IPS-20b (cell line): Measurements from ENCODE around the gene ACAD10.
"Not testable (repeated sequence)": the region's sequence is repeated elsewhere in the genome, so short reads cannot be mapped to it uniquely, and the experiment has no call there.

Experiments
- H3K27ac ChIP-seq: one replicate; pipeline ENCODE4 v1.5.1; 2013; ENCODE audit warnings: low read length
- H3K27me3 ChIP-seq: 2 replicates; pipeline ENCODE4 v1.6.1; 2013; ENCODE audit warnings: mild to moderate bottlenecking, low read length, inconsistent platforms; ENCODE audit not compliant: insufficient read depth
- H3K36me3 ChIP-seq: 2 replicates; pipeline ENCODE4 v1.6.1; 2013; ENCODE audit warnings: low read depth, mild to moderate bottlenecking, inconsistent platforms, low read length, moderate library complexity; ENCODE audit not compliant: insufficient read depth
- H3K4me1 ChIP-seq: 2 replicates; pipeline ENCODE4 v1.6.1; 2013; ENCODE audit warnings: mild to moderate bottlenecking, control low read depth, inconsistent platforms, low read length, moderate library complexity; ENCODE audit not compliant: insufficient read depth
- H3K4me3 ChIP-seq: 2 replicates; pipeline ENCODE4 v1.5.1; 2013; ENCODE audit warnings: mild to moderate bottlenecking, low read length, inconsistent platforms
- H3K9ac ChIP-seq: 2 replicates; pipeline ENCODE4 v1.6.1; 2013; ENCODE audit warnings: low read depth, mild to moderate bottlenecking, inconsistent platforms, low read length, moderate library complexity
- H3K9me3 ChIP-seq: 2 replicates; pipeline ENCODE4 v1.6.1; 2013; ENCODE audit warnings: mild to moderate bottlenecking, low read depth, low read length, inconsistent platforms; ENCODE audit not compliant: insufficient read depth

The ACAD10 gene

DNA sequence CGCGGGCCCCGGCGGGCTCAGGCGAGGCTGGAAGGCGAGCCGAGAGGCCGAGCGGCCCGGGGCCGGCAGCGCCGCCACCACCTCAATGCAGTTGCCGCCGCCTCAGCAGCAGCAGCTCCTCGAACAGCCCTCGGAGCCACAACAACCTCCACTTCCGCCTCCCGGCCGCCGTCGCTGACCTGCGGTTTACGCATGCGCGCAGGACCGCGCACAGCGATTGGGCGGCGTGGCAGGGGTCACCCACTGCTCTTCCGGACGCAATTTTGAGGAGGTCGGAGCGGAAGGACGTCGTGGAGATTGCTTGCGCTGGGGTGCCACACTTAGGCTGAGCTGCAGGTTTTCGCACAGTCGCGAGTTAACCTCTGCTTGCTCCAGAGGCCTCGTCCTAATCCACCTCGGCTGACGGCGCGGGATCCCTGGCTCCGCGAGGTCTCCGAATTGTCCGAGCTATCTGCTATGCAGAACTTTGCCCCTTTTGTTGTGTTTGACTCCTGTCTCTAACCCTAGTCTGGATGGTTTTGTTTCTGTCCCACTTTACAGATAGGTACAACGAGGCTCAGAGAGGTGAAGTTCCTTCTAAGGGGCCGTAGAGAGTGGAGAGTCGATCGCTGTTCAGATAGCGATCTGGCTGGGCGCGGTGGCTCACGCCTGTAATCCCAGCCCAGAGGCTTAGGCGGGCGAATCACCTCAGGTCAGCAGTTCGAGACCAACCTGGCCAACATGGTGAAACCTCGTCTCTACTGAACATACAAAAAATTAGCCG, at the start of gene ACAD10, which contains the start of gene BRAP:
ACAD10 (plus strand) TSS at position 243 of the 763 bp plus-strand sequence. CDS start 6,657 bp downstream, outside the sequence.
BRAP (minus strand) TSS at position 146 of the 763 bp plus-strand sequence. CDS start 164 bp downstream, outside the sequence.
- Histone ChIP-seq H3K4me1 (peaks cover 3% of the 10 kb centered on the region; the same call in 1 of the 2 replicates), H3K36me3 (peaks cover 24% of the 10 kb centered on the region), H3K27me3 (no peaks in the 10 kb centered on the region), H3K27ac (peak within 1 kb of the TSS; percentile 72), H3K9me3 (no peaks in the 10 kb centered on the region), H3K4me3 (peak within 1 kb of the TSS; percentile 99), H3K9ac (peak within 1 kb of the TSS; percentile 94)

DNA sequence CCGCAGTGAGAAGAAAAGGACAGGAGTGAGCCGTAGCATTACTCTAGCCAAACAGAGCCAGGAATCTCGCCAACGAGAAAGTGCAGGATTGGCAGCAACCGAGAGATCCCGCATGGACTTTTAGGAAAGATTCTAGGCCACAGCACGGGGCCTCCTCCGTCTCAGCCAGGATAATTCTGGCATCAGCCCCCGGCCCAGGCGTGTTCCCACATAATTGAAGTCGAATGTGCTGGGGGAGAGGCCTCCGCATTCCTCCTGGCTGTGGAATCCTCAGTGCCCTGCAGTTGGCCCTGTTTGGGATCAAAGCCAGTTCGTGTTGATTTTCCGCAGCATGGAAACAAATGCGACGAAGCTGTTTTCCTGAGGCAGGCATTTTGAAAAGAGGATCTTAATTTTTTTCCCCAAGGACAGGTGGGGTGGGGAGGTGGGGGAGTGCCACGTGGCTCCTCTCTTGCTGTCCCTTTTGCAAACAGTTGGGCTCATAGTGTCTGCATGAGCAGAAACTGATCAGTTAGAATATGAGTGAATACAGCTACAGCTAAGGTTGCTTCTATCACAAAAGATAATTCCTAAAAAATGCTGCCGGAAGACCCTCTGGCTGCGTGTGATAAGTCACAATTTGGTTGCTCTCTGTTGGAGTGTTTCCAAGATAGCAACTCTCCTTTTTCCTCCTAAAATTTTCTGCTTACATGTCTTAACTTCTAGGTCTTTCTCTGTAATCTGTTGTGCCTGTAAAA, 49.5 kb upstream of the ACAD10 start:
- Histone ChIP-seq H3K4me3 (peak overlapping the region; percentile 23; the same call in 1 of the 2 replicates), H3K9me3 (no peaks in the 10 kb centered on the region), H3K4me1 (peaks cover 11% of the 10 kb centered on the region; the same call in 1 of the 2 replicates), H3K27ac (peak overlapping the region; percentile 16), H3K36me3 (no peaks in the 10 kb centered on the region), H3K9ac (peak overlapping the region; percentile 62), H3K27me3 (no peaks in the 10 kb centered on the region)

DNA sequence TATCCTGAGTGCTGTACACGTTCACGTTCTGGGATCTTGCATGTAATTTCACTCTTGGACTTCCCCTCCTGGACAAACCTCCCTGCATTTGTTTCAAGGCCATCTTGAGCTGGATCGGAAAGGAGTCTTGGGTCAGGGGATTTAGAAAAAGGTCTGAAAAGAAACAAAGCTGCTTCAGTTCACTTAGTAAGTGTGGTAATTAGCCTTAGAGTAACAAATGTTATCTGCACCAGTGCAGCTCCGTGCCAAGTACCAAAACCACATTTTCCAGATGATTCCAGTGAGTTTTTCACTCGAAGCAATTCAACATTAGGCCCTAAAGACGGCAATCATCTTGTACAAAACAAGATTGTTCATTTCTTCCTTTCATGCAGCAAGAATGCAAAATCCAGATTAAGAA, 47.3 kb upstream of the ACAD10 start:
- H3K4me3 ChIP-seq, result no peak overlapping the region
- H3K4me1 ChIP-seq, result peaks cover 11% of the 10 kb centered on the region; the same call in 1 of the 2 replicates
- no peak overlapping the region for H3K27ac ChIP-seq
- H3K9ac ChIP-seq, result no peak overlapping the region
- H3K27me3 ChIP-seq, result no peaks in the 10 kb centered on the region
- H3K36me3 ChIP-seq, result peaks cover 17% of the 10 kb centered on the region
- H3K9me3 ChIP-seq, result no peaks in the 10 kb centered on the region

DNA sequence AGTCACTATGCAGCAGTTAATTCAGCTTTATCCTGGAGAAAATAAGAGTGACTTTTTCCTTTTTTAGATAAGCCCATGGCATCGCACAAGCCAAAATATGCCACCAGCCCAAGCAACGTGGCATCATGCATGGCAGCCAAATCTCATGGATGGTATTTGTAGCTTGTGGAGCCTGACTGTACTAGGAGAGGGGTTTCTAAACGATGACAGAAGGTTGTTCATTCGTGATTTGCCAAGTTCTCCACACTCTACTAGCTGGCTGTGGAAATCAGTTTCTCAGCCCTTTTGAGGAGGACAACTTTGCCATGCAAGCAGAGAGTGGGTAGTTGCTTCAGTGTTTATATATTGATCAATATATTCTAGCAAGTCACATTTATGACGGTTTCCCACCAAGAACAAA, 45.3 kb upstream of the ACAD10 start:
- no peak overlapping the region for H3K4me3 ChIP-seq
- H3K27ac ChIP-seq, result no peak overlapping the region
- peaks cover 11% of the 10 kb centered on the region; the same call in 1 of the 2 replicates for H3K4me1 ChIP-seq
- peaks cover 32% of the 10 kb centered on the region for H3K36me3 ChIP-seq
- no peaks in the 10 kb centered on the region for H3K9me3 ChIP-seq
- H3K9ac ChIP-seq, result no peak overlapping the region
- H3K27me3 ChIP-seq, result no peaks in the 10 kb centered on the region

DNA sequence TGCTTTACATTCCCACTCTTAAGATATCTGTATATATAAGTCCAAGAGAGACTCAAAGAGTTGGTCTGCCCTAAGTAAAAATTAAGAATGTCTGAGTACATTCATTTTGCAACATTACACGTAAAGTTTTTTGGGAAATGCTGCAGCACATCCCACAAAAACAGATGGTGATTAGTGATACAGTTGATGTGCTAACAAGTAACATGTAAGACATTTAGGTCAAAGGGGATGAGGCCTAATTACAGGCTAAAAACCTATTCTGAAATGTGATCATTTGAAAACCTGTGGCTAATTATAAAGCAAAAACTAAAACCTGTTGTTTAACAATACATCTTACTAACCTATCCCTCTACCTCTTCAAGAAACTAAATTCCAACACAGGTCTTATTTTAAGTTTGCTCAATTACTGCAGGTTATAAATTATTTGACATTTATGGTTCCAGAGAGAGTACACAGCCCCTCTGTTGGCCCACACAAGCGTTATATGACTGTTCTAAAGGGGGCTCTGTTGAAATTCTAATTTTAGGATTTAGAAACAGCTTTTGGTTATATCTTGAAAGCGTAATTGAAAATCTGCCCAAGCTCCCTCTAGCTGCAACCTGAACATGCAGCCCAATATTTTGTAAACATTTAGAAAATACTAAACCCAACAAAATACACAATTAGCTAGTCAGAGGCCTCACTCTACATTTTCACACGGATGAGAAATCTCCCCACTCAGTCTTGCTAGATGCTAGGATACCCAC, 43.0 kb upstream of the ACAD10 start:
- H3K4me1 ChIP-seq, result no peaks in the 10 kb centered on the region
- H3K36me3 ChIP-seq, result peaks cover 52% of the 10 kb centered on the region
- H3K9me3 ChIP-seq, result no peaks in the 10 kb centered on the region
- no peak overlapping the region for H3K4me3 ChIP-seq
- H3K27me3 ChIP-seq, result no peaks in the 10 kb centered on the region
- H3K27ac ChIP-seq, result no peak overlapping the region
- no peak overlapping the region for H3K9ac ChIP-seq

DNA sequence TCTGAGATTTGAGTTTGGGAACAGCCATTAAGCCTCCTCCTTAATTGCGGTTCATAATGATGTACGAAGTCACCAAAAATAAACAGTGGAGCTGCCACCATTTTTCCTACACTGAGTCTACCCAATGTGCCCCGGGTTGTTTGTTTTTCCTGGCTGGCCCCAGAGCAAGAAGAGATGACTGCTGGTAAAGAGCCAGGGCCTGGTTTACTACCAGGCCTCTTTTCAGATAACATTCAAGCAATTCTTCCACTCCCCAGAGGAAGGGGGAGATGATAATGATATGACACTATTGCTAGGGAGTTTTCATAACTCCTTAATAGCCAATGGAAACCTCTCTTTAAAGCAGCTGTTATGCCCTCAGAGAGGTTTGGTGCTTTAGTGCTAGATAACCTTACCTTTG, 42.4 kb upstream of the ACAD10 start:
- Histone ChIP-seq H3K4me1 (no peaks in the 10 kb centered on the region), H3K27ac (no peak overlapping the region), H3K36me3 (peaks cover 52% of the 10 kb centered on the region), H3K4me3 (no peak overlapping the region), H3K27me3 (no peaks in the 10 kb centered on the region), H3K9me3 (no peaks in the 10 kb centered on the region), H3K9ac (no peak overlapping the region)

DNA sequence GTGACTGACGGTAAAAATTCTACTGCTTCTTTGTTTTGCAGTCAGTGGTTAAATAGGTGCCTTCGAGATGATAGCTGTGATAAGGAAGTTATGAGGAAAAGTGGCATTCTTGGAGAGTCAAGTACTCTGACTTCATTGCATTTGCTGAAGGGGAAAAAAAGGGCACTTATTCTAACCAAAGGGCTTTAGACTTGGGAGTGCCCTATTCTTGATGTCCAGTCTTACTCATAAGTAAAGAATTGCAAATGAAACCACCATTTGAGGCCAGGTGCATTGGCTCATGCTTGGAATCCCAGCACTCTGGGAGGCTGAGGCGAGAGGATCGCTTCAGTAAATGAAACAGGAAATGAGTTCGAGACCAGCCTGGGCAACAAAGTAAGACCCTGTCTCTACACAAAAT, 40.4 kb upstream of the ACAD10 start:
- Histone ChIP-seq H3K27ac (no peak overlapping the region), H3K36me3 (peaks cover 67% of the 10 kb centered on the region), H3K9ac (no peak overlapping the region), H3K9me3 (no peaks in the 10 kb centered on the region), H3K4me1 (no peaks in the 10 kb centered on the region), H3K4me3 (no peak overlapping the region), H3K27me3 (no peaks in the 10 kb centered on the region)

DNA sequence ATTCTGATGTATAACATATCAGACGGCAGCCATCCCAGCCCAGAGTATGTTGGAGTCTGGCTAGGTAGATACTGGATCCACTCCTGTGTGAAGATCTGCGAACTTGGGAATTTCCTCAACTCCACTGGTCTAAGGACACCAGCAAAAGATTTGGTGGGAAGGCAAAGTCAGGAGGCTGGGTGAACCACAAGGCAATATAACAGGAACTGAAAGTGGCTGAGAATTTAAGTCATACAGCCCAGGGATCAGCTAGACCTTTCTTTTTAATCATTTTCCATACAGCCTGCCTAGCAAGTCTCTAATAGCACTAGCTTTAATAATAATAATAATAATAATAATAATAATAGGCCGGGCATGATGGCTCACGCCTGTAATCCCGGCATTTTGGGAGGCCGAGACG, 34.9 kb upstream of the ACAD10 start:
- Histone ChIP-seq H3K4me3 (no peak overlapping the region), H3K9me3 (no peaks in the 10 kb centered on the region), H3K27ac (no peak overlapping the region), H3K9ac (no peak overlapping the region), H3K36me3 (peaks cover 67% of the 10 kb centered on the region), H3K27me3 (no peaks in the 10 kb centered on the region), H3K4me1 (no peaks in the 10 kb centered on the region)

DNA sequence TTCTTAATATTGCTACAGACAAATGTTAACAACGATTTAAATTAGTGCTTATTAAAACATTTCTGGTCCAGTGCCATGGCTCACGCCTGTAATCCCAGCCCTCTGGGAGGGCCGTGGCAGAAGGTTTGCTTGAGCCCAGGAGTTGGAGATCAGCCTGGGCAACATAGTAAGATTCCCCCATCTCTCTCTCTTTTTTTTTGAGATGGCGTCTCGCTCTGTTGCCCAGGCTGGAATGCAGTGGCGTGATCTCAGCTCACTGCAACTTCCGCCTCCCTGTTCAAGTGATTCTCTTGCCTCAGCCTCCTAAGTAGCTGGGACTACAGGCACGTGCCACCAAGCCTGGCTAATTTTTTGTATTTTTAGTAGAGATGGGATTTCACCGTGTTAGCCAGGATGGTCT, 33.3 kb upstream of the ACAD10 start:
- not testable (repeated sequence) for H3K4me1 ChIP-seq, H3K4me3 ChIP-seq, H3K9me3 ChIP-seq, H3K27ac ChIP-seq, H3K27me3 ChIP-seq, H3K9ac ChIP-seq
- H3K36me3 ChIP-seq, result peaks cover 61% of the 10 kb centered on the region

DNA sequence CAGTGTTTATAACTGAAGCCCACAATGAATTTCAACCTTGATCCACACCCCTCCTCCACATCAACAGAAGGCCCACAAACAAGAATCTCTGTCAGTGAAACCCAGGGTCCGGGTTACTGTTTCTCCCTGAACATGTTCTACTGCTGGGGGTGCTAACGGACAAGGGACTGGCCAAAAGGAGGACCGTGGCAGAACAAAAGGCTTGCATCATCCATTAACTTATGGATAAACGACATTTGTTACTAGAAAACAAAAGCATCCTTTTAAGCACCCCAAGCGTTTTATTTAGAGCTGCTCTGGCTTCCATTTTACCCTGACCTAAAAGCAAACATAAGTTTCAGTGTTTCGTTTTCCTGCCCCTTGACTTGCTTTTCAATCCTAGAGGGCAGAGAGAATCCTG, 32.3 kb upstream of the ACAD10 start:
- Histone ChIP-seq H3K9me3 (no peaks in the 10 kb centered on the region), H3K4me3 (no peak overlapping the region), H3K36me3 (peaks cover 72% of the 10 kb centered on the region), H3K27ac (no peak overlapping the region), H3K27me3 (no peaks in the 10 kb centered on the region), H3K4me1 (no peaks in the 10 kb centered on the region), H3K9ac (no peak overlapping the region)

DNA sequence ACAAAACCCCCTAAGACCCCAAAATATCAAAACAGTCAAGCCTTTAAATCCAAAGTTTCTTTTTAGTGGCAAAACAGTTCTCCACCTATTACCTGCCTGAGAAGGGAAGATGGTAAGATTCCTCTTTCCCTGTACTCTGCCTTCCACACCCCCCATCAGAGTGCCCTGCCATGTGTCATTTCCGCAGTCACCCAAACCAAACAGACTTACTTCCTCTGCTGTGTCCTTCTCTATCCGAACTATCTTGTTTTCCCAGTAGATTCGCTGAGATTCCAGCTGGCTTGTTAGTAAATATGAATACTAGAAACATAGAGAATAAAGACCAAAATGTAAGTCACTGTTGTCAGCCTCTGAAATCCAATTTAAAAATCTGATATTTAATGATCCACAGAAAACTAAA, 30.5 kb upstream of the ACAD10 start:
- H3K36me3 ChIP-seq, result peaks cover 75% of the 10 kb centered on the region

More for the DNA sequence above, 30.5 kb upstream of the ACAD10 start:
- Histone ChIP-seq H3K27me3 (no peaks in the 10 kb centered on the region), H3K9me3 (no peaks in the 10 kb centered on the region), H3K4me3 (no peak overlapping the region), H3K27ac (no peak overlapping the region), H3K4me1 (no peaks in the 10 kb centered on the region), H3K9ac (no peak overlapping the region)
